Esophagus muscularis mucosa (tissue), 4 donors: ENCODE data around the gene PTP4A1. TPM values are rescaled to one million over a fixed set of nuclear protein-coding genes. Genes with fewer than 3 reads are reported as not detected.
"Not testable (repeated sequence)": the region's sequence is repeated elsewhere in the genome, so short reads cannot be mapped to it uniquely, and the experiment has no call there.

ENCODE experiments used
- DNase-seq: peaks from one replicate; pipeline ENCODE4 v3.0.0-alpha.2; 2017; ENCODE audit errors: extremely low spot score
- H3K27ac ChIP-seq, 4 donors: fragments of 200-600 bp; sonication (generic); replicated peaks in 1 of 4; 1 replicate in 3 of 4; 2 replicates in 1 of 4; pipeline ENCODE4 v1.5.1; 2016 to 2019; ENCODE audit warnings: mild to moderate bottlenecking in 1 of 4
- H3K27me3 ChIP-seq, 4 donors: fragments of 200-600 bp; sonication (generic); one replicate each; pipeline versions ENCODE4 v1.5.1 to v1.6.0; 2016 to 2019
- H3K36me3 ChIP-seq, 4 donors: fragments of 200-600 bp; sonication (generic); one replicate each; pipeline ENCODE4 v1.5.1; 2016 to 2019
- H3K4me1 ChIP-seq, 4 donors: fragments of 200-600 bp; sonication (generic); one replicate each; pipeline ENCODE4 v1.5.1; 2016 to 2019
- H3K4me3 ChIP-seq, 4 donors: fragments of 200-600 bp; sonication (generic); 1 replicate in 2 of 4; 2 replicates in 2 of 4; pipeline ENCODE4 v1.5.1; 2016 to 2019; ENCODE audit warnings: mild to moderate bottlenecking in 4 of 4, moderate library complexity in 1 of 4
- H3K9me3 ChIP-seq, 4 donors: fragments of 200-600 bp; sonication (generic); 1 replicate in 3 of 4; 2 replicates in 1 of 4; pipeline ENCODE4 v1.5.1; 2016 to 2019
- EP300 ChIP-seq: sonication (generic); formaldehyde crosslinking; IDR thresholded peaks from one replicate; pipeline ENCODE4 v1.6.1; 2017; ENCODE audit warnings: antibody characterized with exemption
- POLR2A ChIP-seq: fragments of 450-650 bp; IDR thresholded peaks from one replicate; pipeline ENCODE4 v1.6.1; 2017; ENCODE audit warnings: antibody characterized with exemption, moderate library complexity, mild to moderate bottlenecking, low read depth
- POLR2AphosphoS5 ChIP-seq, 2 donors: sonication (generic); formaldehyde crosslinking; IDR thresholded peaks; one replicate each; pipeline ENCODE4 v1.6.1; 2017; ENCODE audit warnings: antibody characterized with exemption in 2 of 2
- WGBS: methylation state at CpG from one replicate; pipeline ENCODE4 v1.1.5; 2018; 5-methylcytosine and 5-hydroxymethylcytosine counted together
- intact Hi-C: fragments of 100-400 bp; cut with DNase I; formaldehyde crosslinking; loops from one replicate; pipeline ENCODE4 v1.15.1; 2023
- total RNA-seq, 4 donors: library from RNA; depleted of rRNA; stranded (reverse); fragments of >200 nt; gene quantifications; one replicate each; pipeline versions ENCODE4 v1.1.0 to v1.2.1, GENCODE V29; 2016
- TF ChIP-seq, protein P1 (sequence below), 3 experiments: fragments of 200-600 bp in 2 of 3; fragments of 450-650 bp in 1 of 3; sonication (generic) in 2 of 3; IDR thresholded peaks; one replicate each; pipeline ENCODE4 v1.5.1; 2017 to 2019; ENCODE audit warnings: antibody characterized with exemption in 3 of 3, mild to moderate bottlenecking in 2 of 3, moderate library complexity in 1 of 3

Gene PTP4A1
- total RNA-seq, 4 donors from 2014 or later = 23.7 to 31.3 (median 27.8) TPM

GRCh38 chr6:63581355-63582013 is 9.2 kb downstream of the PTP4A1 start:
- Histone ChIP-seq H3K27me3 (no peaks in the 10 kb centered on the region), H3K36me3 (peaks cover 21 to 72% (median 42%) of the 10 kb centered on the region in 4 donors), H3K9me3 (no peaks in the 10 kb centered on the region), H3K4me1 (peaks cover 0 to 3% (median 0%) of the 10 kb centered on the region in 4 donors), H3K27ac (no peak overlapping the region), H3K4me3 (no peak overlapping the region)
- DNase-seq = no peak
- TF ChIP-seq POLR2AphosphoS5 (IDR thresholded peaks at IDR 0.05) = no peak
- TF ChIP-seq, protein P1, sequence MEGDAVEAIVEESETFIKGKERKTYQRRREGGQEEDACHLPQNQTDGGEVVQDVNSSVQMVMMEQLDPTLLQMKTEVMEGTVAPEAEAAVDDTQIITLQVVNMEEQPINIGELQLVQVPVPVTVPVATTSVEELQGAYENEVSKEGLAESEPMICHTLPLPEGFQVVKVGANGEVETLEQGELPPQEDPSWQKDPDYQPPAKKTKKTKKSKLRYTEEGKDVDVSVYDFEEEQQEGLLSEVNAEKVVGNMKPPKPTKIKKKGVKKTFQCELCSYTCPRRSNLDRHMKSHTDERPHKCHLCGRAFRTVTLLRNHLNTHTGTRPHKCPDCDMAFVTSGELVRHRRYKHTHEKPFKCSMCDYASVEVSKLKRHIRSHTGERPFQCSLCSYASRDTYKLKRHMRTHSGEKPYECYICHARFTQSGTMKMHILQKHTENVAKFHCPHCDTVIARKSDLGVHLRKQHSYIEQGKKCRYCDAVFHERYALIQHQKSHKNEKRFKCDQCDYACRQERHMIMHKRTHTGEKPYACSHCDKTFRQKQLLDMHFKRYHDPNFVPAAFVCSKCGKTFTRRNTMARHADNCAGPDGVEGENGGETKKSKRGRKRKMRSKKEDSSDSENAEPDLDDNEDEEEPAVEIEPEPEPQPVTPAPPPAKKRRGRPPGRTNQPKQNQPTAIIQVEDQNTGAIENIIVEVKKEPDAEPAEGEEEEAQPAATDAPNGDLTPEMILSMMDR (IDR thresholded peaks at IDR 0.05) = no peak
- TF ChIP-seq POLR2A = no peak
- TF ChIP-seq EP300 = no peak
- intact Hi-C loops = no loop called here
- WGBS = 89% methylated on average over 2 of the region's 2 CpGs

DNA sequence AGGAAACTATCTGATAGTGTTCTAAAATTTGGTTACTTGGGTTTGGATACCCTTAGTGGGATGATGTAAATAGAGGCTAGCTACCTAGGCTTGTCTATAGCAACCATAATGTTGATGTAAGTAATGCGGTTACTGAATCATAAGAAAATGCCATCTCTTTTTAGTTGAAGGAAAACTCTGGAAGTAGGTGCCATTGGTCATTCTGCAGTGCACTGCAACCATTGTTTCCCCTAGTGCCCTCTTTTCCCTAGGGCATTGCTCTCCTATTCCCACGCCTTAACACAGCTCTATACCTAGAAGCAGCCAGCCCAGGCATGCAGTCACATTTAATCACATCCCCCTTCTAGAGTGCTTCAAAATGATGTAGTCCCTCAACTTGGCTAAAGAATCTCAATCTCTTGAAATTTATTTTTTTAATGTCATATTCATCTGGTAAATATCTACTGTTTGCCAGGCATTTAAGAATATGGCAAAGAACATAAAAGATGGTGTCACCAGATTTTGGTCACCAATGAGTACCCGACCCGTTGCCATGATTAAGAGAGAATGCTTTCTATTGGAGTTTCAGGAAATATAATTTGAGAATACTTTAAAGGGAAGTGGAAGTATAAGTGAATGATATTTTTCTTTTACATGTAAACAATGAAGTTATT is 10.4 kb downstream of the PTP4A1 start:
- intact Hi-C loops = no loop called here
- no peak for TF ChIP-seq POLR2A
- TF ChIP-seq POLR2AphosphoS5 (IDR thresholded peaks at IDR 0.05) = no peak
- Histone ChIP-seq H3K9me3 (no peaks in the 10 kb centered on the region), H3K36me3 (peaks cover 17 to 60% (median 30%) of the 10 kb centered on the region in 4 donors), H3K27ac (no peak overlapping the region), H3K27me3 (no peaks in the 10 kb centered on the region), H3K4me3 (no peak overlapping the region), H3K4me1 (no peaks in the 10 kb centered on the region)
- 87% methylated on average over 4 of the region's 4 CpGs for WGBS
- no peak for DNase-seq

- no peak overlapping the region for H3K27ac ChIP-seq
- no peaks in the 10 kb centered on the region for H3K4me1 ChIP-seq
- no peaks in the 10 kb centered on the region for H3K9me3 ChIP-seq
- H3K36me3 ChIP-seq = peaks cover 17 to 45% (median 23%) of the 10 kb centered on the region in 4 donors
- TF ChIP-seq, protein P1 (IDR thresholded peaks at IDR 0.05) = no peak
- TF ChIP-seq POLR2A (no peak), POLR2AphosphoS5 (IDR thresholded peaks at IDR 0.05) (no peak), EP300 (no peak)
- WGBS = 69% methylated on average over 4 of the region's 4 CpGs
- H3K4me3 ChIP-seq = no peak overlapping the region
- DNase-seq = no peak
- no peaks in the 10 kb centered on the region for H3K27me3 ChIP-seq
- intact Hi-C loops = no loop called here
These were observed 11.8 kb downstream of the PTP4A1 start for GRCh38 chr6:63584125-63584514.

DNA sequence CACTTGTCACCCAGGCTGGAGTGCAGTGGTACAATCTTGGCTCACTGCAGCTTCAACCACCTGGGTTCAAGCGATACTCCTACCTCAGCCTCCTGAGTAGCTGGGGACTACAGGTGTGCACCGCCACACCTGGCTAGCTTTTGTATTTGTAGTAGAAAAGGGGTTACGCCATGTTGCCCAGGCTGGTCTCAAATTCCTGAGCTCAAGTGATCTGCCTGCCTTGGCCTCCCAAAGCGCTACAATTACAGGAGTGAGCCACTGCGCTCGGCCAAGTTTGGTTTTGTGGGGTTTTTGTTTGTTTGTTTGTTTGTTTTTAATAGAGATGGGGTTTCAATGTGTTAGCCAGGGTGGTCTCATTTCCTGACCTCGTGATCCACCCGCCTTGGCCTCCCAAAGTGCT is 12.3 kb downstream of the PTP4A1 start:
- no peak for TF ChIP-seq POLR2A
- TF ChIP-seq EP300 = no peak
- TF ChIP-seq, protein P1 (IDR thresholded peaks at IDR 0.05) = no peak
- no peak for TF ChIP-seq POLR2AphosphoS5 (IDR thresholded peaks at IDR 0.05)
- no peaks in the 10 kb centered on the region for H3K9me3 ChIP-seq
- no peaks in the 10 kb centered on the region for H3K4me1 ChIP-seq
- peaks cover 16 to 41% (median 19%) of the 10 kb centered on the region in 4 donors for H3K36me3 ChIP-seq
- no peak overlapping the region for H3K4me3 ChIP-seq
- WGBS = 98% methylated on average over 8 of the region's 8 CpGs
- no peak for DNase-seq
- H3K27ac ChIP-seq = no peak overlapping the region
- H3K27me3 ChIP-seq = no peaks in the 10 kb centered on the region
- intact Hi-C loops = no loop called here

DNA sequence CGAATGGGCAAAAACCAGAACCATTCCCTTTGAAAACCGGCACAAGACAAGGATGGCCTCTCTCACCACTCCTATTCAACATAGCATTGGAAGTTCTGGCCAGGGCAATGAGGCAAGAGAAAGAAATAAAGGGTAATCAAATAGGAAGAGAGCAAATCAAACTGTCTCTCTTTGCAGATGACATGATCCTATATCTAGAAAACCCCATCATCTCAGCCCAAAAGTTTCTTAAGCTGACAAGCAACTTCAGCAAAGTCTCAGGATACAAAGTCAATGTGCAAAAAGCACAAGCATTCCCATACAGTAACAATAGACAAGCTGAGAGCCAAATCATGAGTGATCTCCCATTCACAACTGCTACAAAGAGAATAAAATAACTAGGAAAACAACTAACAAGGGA is 13.4 kb downstream of the PTP4A1 start:
- peaks cover 5 to 30% (median 9%) of the 10 kb centered on the region in 4 donors for H3K36me3 ChIP-seq
- H3K27ac ChIP-seq, H3K9me3 ChIP-seq, H3K4me1 ChIP-seq, H3K4me3 ChIP-seq, H3K27me3 ChIP-seq, DNase-seq, intact Hi-C loops: not testable (repeated sequence)
- 85% methylated on average over 2 of the region's 2 CpGs for WGBS
